NCI-H1436 treated with DMSO at 0.1 percent for 48 hours (cell line): ENCODE data around the gene MAP4K1.
"Not testable (repeated sequence)": the region's sequence is repeated elsewhere in the genome, so short reads cannot be mapped to it uniquely, and the experiment has no call there.

Experiments used
- DNase-seq: peaks from one replicate; lab custom pipeline; 2025; lab: John Stamatoyannopoulos, UW

MAP4K1 gene

GRCh38 chr19:38624822-38625221 is 7.1 kb upstream of the MAP4K1 start:
- DNase-seq = no peak

GRCh38 chr19:38619361-38620174 is 1.8 kb upstream of the MAP4K1 start:
- no peak for DNase-seq

- DNase-seq = peak; percentile 94
Observed at GRCh38 chr19:38618590-38619360, 1.0 kb upstream of the MAP4K1 start, which contains the start of gene EIF3K. Gene EIF3K (plus strand): TSS chr19:38619188. CDS start chr19:38619269, 81 bp downstream.

GRCh38 chr19:38617283-38617763 is 430 bp downstream of the MAP4K1 start:
- DNase-seq = no peak

GRCh38 chr19:38616265-38616664 is 1.5 kb downstream of the MAP4K1 start:
- DNase-seq = no peak

- no peak for DNase-seq
Observed at GRCh38 chr19:38615007-38615581, 2.7 kb downstream of the MAP4K1 start.

- no peak for DNase-seq
Observed at GRCh38 chr19:38614289-38614688, 3.5 kb downstream of the MAP4K1 start.

- DNase-seq = no peak
Observed at GRCh38 chr19:38606131-38606530, 11.6 kb downstream of the MAP4K1 start.

- not testable (repeated sequence) for DNase-seq
Observed at GRCh38 chr19:38602856-38603255, 14.9 kb downstream of the MAP4K1 start.

GRCh38 chr19:38599722-38600121 is 18.0 kb downstream of the MAP4K1 start:
- no peak for DNase-seq

GRCh38 chr19:38597075-38597474 is 20.7 kb downstream of the MAP4K1 start:
- no peak for DNase-seq

- no peak for DNase-seq
Observed at GRCh38 chr19:38596057-38596981, 21.4 kb downstream of the MAP4K1 start.

- DNase-seq = no peak
Observed at GRCh38 chr19:38592940-38593339, 24.8 kb downstream of the MAP4K1 start.

GRCh38 chr19:38588041-38588440 is 29.7 kb downstream of the MAP4K1 start:
- no peak for DNase-seq

GRCh38 chr19:38587562-38587961 is 30.2 kb downstream of the MAP4K1 start:
- DNase-seq = no peak

- no peak for DNase-seq
Observed at GRCh38 chr19:38583985-38584305, 33.8 kb downstream of the MAP4K1 start.

- DNase-seq = no peak
Observed at GRCh38 chr19:38583219-38583984, 34.4 kb downstream of the MAP4K1 start.

- no peak for DNase-seq
Observed at GRCh38 chr19:38580080-38580479, 37.7 kb downstream of the MAP4K1 start.

GRCh38 chr19:38579304-38579703 is 38.4 kb downstream of the MAP4K1 start:
- not testable (repeated sequence) for DNase-seq

- no peak for DNase-seq
Observed at GRCh38 chr19:38577826-38578225, 39.9 kb downstream of the MAP4K1 start.

- no peak for DNase-seq
Observed at GRCh38 chr19:38571682-38572081, 46.1 kb downstream of the MAP4K1 start.
